H1 (cell line): Measurements from ENCODE around the gene RSU1. TPM values are rescaled to one million over a fixed set of nuclear protein-coding genes. Genes with fewer than 3 reads are reported as not detected.

Experiments
- CEBPB ChIP-seq: IDR thresholded peaks from 2 replicates; pipeline ENCODE4 v1.6.1; 2012; ENCODE audit warnings: low read depth, low read length
- polyA plus RNA-seq, 7 experiments: library from polyadenylated mRNA; depleted of rRNA in 3 of 7; stranded (reverse) in 5 of 7; unstranded in 2 of 7; fragments of >200 nt in 5 of 7; fragments of 200-250 nt in 2 of 7; gene quantifications; 1 replicate in 5 of 7; 2 replicates in 1 of 7; 4 replicates in 1 of 7; pipeline versions ENCODE4 v1.2.1 to v1.2.3, GENCODE V29; 2011 to 2013; ENCODE audit warnings: missing spikeins in 2 of 7, mixed read lengths in 2 of 7
- total RNA-seq: library from RNA; stranded (reverse); fragmentation: NEBNext Ultra II Directional; extraction: Animal tissue kit (Norgen Biotek cat#: 25700); gene quantifications from 2 replicates; pipeline ENCODE4 v1.2.1, GENCODE V29; 2021

The RSU1 gene
- total and polyA plus RNA-seq, 2 of the 8 experiments (the other 6 are each of a cell fraction or from before 2014, with no cell fraction given): 50.0 to 68.2 TPM

DNA sequence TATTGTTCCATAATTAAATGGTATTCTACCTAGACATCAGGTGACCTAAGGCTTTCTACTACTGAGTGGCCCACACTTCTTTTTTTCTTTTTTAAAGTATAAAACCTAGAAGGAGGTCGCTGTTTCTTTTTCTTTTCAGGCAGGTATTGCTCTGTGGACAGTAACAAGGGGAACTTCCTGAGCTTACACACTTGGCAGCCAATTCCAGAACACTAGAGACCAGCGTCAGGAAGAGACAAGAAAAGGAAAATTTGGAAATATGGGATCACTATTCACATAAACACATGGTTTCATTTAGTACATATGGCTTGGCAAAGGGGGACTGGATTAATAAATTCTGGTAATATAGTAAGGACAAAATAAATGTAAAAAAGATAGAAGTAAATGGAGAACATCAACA, 141.9 kb downstream of the RSU1 start (continued):
- TF ChIP-seq CEBPB: no peak
